ENCODE data around the gene MYL6. TPM values are rescaled to one million over a fixed set of nuclear protein-coding genes. Genes with fewer than 3 reads are reported as not detected.

MYL6 gene
- polyA plus RNA-seq, 1 donor from 2014 or later, result 3,234 TPM

- Histone ChIP-seq H3K27ac (ENCODE audit: low read length) (no peak overlapping the region), H4K20me1 (ENCODE audit: insufficient read depth) (no peaks in the 10 kb centered on the region)
- TF ChIP-seq EZH2 (IDR thresholded peaks at IDR 0.05; ENCODE audit: borderline replicate concordance, insufficient read depth, low read length, poor library complexity, severe bottlenecking) (no peak), CTCF (IDR thresholded peaks at IDR 0.05; ENCODE audit: poor library complexity, severe bottlenecking) (no peak), RAD21 (conservative IDR thresholded peaks at IDR 0.05) (no peak), MXI1 (conservative IDR thresholded peaks at IDR 0.05; ENCODE audit: poor library complexity, severe bottlenecking) (no peak), EP300 (conservative IDR thresholded peaks at IDR 0.05; ENCODE audit: poor library complexity, severe bottlenecking) (no peak), TAF1 (IDR thresholded peaks at IDR 0.05; ENCODE audit: low read depth) (no peak), POLR2AphosphoS5 (IDR thresholded peaks at IDR 0.05) (no peak), SMC3 (conservative IDR thresholded peaks at IDR 0.05; ENCODE audit: poor library complexity) (no peak), REST (IDR thresholded peaks at IDR 0.05; ENCODE audit: borderline replicate concordance) (no peak)
These were observed 20.1 kb upstream of the MYL6 start for GRCh38 chr12:56137853-56138571.

GRCh38 chr12:56141946-56142784 is 16.0 kb upstream of the MYL6 start:
- no peaks in the 10 kb centered on the region for H3K9me2 ChIP-seq (ENCODE audit: insufficient read depth, low read length)
- H3K36me3 ChIP-seq (ENCODE audit: insufficient read depth, low read length), result no peaks in the 10 kb centered on the region
- H4K20me1 ChIP-seq (ENCODE audit: insufficient read depth), result no peaks in the 10 kb centered on the region
- no peaks in the 10 kb centered on the region for H3K27me3 ChIP-seq (ENCODE audit: insufficient read depth, low read depth, low read length)
- TF ChIP-seq MXI1 (conservative IDR thresholded peaks at IDR 0.05; ENCODE audit: poor library complexity, severe bottlenecking) (no peak), SMC3 (conservative IDR thresholded peaks at IDR 0.05; ENCODE audit: poor library complexity) (no peak), EP300 (conservative IDR thresholded peaks at IDR 0.05; ENCODE audit: poor library complexity, severe bottlenecking) (no peak), POLR2AphosphoS5 (IDR thresholded peaks at IDR 0.05) (no peak), CTCF (IDR thresholded peaks at IDR 0.05; ENCODE audit: poor library complexity, severe bottlenecking) (no peak), TAF1 (IDR thresholded peaks at IDR 0.05; ENCODE audit: low read depth) (no peak), RAD21 (conservative IDR thresholded peaks at IDR 0.05) (no peak), EZH2 (IDR thresholded peaks at IDR 0.05; ENCODE audit: borderline replicate concordance, insufficient read depth, low read length, poor library complexity, severe bottlenecking) (no peak), REST (IDR thresholded peaks at IDR 0.05; ENCODE audit: borderline replicate concordance) (no peak)
- no peak overlapping the region for H2AFZ ChIP-seq (ENCODE audit: low read depth, low read length)
- H3F3A ChIP-seq (ENCODE audit: insufficient read depth, low read length, poor library complexity, severe bottlenecking), result no peaks in the 10 kb centered on the region
- H3K9ac ChIP-seq (ENCODE audit: low read length), result no peak overlapping the region
- H3K79me2 ChIP-seq (replicated peaks; ENCODE audit: insufficient read depth, low read length), result no peaks in the 10 kb centered on the region
- no peaks in the 10 kb centered on the region for H3K9me3 ChIP-seq (ENCODE audit: low read length)
- H3K4me3 ChIP-seq (ENCODE audit: low read length), result no peak overlapping the region
- no peak overlapping the region for H3K4me2 ChIP-seq (ENCODE audit: low read length)
- no peak overlapping the region for H3K27ac ChIP-seq (ENCODE audit: low read length)

More at GRCh38 chr12:56137853-56138571, 20.1 kb upstream of the MYL6 start:
- no peak overlapping the region for H3K9ac ChIP-seq (ENCODE audit: low read length)
- no peak overlapping the region for H3K4me3 ChIP-seq (ENCODE audit: low read length)
- H3K9me3 ChIP-seq (ENCODE audit: low read length), result no peaks in the 10 kb centered on the region
- H3K79me2 ChIP-seq (replicated peaks; ENCODE audit: insufficient read depth, low read length), result no peaks in the 10 kb centered on the region
- no peaks in the 10 kb centered on the region for H3K36me3 ChIP-seq (ENCODE audit: insufficient read depth, low read length)
- H2AFZ ChIP-seq (ENCODE audit: low read depth, low read length), result no peak overlapping the region
- H3K9me2 ChIP-seq (ENCODE audit: insufficient read depth, low read length), result no peaks in the 10 kb centered on the region
- H3F3A ChIP-seq (ENCODE audit: insufficient read depth, low read length, poor library complexity, severe bottlenecking), result no peaks in the 10 kb centered on the region
- H3K4me2 ChIP-seq (ENCODE audit: low read length), result no peak overlapping the region
- H3K27me3 ChIP-seq (ENCODE audit: insufficient read depth, low read depth, low read length), result no peaks in the 10 kb centered on the region
